G401 (cell line): ENCODE data around the gene SFXN2. TPM values are rescaled to one million over a fixed set of nuclear protein-coding genes. Genes with fewer than 3 reads are reported as not detected.
"Not testable (repeated sequence)": the region's sequence is repeated elsewhere in the genome, so short reads cannot be mapped to it uniquely, and the experiment has no call there.

Source experiments
- DNase-seq: peaks from one replicate; pipeline ENCODE4 v3.0.0-alpha.2; 2015; ENCODE audit warnings: low spot score
- in situ Hi-C: cut with HindIII; loops from 2 replicates; pipeline ENCODE4 v1.10.0; 2016; ENCODE audit warnings: low sequenced_read_pairs, mixed read lengths
- total RNA-seq: library from RNA; depleted of rRNA; stranded (reverse); fragments of >200 nt; shearing (Covaris generic); gene quantifications from 2 replicates; pipeline ENCODE4 v1.2.3, GENCODE V29; 2014

Gene SFXN2
- total RNA-seq, 1 experiment from 2014 or later: 25.7 TPM

DNA sequence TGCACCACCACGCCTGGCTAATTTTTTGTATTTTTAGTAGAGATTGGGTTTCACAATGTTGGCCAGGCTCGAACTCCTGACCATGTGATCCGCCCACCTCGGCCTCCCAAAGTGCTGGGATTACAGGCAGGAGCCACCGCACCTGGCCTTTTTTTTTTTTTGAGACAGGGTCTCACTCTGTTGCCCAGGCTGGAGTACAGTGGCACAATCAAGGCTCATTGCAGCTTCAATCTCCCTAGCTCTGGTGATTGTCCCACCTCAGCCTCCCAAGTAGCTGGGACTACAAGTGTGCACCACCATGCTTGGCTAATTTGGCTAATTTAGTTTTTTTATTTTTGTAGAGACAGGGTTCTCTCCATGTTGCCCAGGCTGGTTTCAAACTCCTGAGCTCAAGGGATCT lies 27.9 kb downstream of the SFXN2 start:
- in situ Hi-C loops: loop anchor here (5.0 kb wide), 1 partner anchor 90 kb away; no protein-coding TSS in a partner anchor
- not testable (repeated sequence) for DNase-seq

DNA sequence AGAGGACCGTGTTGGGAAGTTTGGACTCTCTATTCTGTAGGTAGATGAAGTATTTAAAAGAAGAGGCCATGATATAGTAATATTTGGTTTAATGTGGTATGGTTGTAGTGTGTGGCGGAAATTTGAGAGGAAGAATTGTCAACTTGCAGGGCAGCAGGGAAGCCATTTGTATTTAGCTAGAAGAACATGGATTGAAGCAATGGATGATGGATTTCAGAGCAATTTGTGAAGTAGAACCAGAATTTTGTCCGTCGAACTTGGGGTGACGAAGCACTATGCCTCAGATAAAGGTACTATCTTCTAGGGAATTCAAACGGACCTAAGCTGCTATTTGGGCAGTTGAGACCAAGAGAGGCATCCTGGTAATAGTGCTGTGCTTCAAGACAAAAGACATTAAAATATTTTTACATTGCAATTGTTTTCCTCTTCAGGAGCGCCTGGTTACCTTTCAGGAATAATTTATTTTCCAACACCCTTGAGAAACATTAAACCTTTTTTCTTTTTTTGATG lies 28.7 kb downstream of the SFXN2 start:
- in situ Hi-C loops: loop anchor here (5.0 kb wide), 1 partner anchor 89 kb away; no protein-coding TSS in a partner anchor
- DNase-seq: no peak

DNA sequence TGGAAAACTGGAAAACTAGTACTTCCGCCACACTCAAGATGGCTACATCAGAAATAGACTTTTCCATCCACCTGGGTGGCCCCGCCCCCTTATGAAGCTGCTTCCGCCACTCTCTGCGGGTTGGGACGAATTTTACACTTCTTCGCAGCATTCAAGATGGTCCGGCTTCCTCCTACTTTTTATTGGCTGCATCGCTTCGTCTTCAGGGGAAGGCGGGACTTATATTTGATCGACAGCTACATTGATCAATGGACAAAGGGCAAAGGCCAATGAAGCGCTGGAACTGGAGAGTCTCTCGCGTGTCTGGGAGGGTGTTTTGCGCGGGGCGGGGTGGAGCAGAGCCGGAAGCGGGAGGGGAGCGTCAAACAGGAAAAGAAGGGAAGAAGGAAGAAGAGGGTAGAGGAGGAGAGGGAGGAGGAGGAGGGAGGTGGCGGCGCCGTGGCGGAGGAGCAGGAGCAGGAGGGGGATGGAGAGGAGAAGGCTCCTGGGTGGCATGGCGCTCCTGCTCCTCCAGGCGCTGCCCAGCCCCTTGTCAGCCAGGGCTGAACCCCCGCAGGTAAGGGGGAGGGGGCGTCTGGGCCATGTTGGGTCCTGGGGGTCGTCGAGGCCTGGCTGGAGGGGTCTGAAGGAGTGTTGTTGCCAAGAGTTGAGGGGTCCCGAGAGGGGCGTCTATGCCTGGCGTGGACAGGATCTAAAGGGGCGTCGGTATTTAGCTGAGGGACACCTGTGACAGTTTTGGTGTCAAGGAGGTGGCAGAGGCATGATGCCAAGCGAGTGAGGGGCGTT lies 29.3 kb downstream of the SFXN2 start, which contains the start of gene WBP1L:
WBP1L (plus strand) TSS at position 361 of the 786 bp plus-strand sequence; CDS start at position 467, 106 bp downstream.
- in situ Hi-C loops: loop anchor here (5.0 kb wide), 1 partner anchor 89 kb away; no protein-coding TSS in a partner anchor
- peak; percentile 100 for DNase-seq

- in situ Hi-C loops: loop anchor here (5.0 kb wide), 1 partner anchor 88 kb away; no protein-coding TSS in a partner anchor
- DNase-seq: peak; percentile 31
Observed at GRCh38 chr10:102744374-102745051, 30.1 kb downstream of the SFXN2 start.

DNA sequence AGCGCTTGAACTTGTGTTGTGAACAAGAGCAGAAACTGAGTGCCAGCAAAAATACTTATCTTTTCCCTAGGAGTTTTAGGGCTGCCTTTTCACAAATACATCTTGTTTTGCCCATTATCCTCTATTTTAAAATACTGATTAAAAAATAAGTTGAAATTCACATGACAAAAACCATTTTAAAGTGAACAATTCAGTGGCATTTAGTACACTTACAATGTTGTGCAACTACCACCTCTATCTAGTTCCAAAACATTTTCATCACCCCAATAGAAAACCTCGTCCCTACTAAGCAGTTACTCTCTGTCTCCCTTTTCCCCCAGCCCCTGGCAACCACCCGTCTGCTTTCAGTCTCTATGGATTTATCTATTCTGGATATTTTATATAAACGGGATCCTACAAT lies 30.7 kb downstream of the SFXN2 start:
- DNase-seq: no peak
- in situ Hi-C loops: no loop called here

DNA sequence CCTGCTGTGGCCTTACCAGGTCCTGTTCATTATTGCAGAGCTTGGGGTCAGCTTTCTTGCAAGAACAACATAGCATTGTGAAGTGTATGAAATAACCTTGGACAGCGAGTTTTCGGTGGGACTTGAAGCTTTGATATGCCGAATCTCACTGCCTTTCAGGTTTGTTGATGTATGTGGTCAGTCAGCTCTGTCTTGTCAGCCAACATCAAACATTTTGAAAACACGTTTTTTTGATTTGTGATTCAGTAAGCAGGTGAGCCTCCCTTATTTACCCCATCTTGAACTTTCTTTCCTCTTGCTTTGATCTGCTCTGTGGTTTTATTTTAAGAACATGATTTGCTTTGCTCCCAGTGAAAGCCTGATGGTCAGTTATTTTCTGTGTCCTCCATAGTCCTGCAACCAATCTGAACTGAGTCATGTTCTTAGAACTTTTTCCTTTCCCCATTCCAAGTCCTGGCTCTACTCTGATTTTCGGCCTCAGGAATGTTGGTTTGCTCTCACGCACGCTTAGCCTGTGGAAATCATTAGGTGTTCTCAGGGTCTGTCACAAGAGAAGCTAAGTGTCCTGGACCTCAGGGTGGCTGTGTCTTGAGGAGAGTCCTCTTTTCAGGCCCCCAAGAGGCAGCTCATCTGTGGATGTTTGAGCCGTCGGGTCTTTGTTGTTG lies 38.0 kb downstream of the SFXN2 start:
- in situ Hi-C loops: no loop called here
- DNase-seq: no peak

DNA sequence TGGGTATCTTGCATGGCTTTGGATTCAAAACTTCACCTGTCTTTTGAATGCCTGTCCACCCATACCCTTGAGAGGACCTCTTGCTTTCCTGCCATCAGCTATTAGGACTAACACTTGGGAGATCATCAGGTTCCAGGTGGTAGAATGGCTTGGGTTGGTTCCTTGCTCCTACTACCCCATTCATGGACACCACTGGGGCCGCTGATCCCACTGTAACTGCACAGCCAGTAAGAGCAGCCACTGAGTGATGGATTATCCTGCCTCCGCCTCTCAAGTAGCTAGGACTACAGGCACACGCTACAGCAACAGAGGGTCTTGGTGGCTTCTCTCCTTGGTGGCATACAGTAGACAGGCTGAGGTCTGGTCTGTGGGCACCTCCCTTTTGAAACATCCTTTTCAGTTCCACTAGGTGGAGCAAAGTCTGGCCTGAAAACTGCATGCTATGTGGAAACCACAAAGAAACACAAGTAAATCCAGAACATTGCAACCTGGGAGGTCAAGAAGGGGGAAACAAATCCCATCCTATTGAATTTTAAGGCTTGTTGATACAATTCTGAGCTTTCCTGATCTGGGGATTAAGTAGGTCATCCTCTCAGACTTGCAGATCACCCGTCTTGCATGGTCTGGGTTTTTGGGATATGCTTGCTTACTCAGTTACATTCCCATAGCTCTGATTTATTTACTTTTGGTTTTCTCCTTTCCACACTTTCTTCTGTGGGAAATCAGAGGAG lies 38.7 kb downstream of the SFXN2 start:
- peak; percentile 49 for DNase-seq
- in situ Hi-C loops: no loop called here

DNA sequence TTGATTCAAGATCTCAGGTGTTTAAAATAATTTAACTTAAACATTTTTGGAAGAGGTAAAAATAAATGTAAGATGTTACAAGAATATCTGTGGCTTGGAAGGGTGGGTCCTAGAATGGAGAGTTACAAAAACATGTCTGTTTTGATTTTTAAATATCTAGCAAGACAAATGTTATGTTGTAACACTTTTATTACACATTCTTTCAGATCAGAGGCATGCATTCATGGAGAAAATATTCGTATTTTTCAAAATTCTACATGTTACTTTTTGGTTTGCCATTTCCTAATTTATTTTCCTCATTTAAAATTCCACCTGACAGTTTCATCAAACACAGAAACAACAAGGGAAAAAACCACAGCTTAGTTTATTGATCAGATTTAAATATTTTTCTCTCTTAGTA lies 39.3 kb downstream of the SFXN2 start:
- DNase-seq: no peak
- in situ Hi-C loops: no loop called here

GRCh38 chr10:102757323-102757722 lies 42.9 kb downstream of the SFXN2 start:
- DNase-seq: no peak
- in situ Hi-C loops: no loop called here

DNA sequence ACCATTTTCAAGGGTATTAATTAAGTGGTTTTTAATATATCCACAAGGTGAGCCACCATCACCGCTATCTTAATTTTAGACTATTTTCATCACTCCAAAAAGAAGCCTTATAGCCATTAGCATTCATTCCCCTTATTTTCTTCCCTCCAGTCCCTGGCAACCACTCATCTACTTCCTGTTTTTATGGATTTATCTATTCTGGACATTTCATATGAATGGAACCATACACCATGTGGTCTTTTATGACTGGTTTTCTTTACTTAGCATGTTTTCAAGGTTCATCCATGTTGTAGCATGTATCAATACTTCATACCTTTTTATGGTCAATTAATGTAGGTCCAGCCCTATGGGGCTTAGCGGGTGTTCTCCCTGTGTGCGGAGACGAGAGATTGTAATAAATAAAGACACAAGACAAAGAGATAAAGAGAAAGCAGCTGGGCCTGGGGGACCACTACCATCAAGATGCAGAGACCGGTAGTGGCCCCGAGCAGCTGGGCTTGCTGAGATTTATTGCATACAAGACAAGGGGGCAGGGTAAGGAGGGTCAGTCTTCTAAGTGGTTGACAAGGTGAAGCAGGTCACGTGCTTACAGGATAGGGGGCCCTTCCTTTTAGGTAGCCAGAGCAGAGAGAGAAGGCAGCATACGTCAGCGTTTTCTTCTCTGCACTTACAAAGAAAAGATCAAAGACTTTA lies 44.0 kb downstream of the SFXN2 start:
- in situ Hi-C loops: no loop called here
- no peak for DNase-seq

- in situ Hi-C loops, DNase-seq: not testable (repeated sequence)
Observed at GRCh38 chr10:102758933-102759262, 44.5 kb downstream of the SFXN2 start.

GRCh38 chr10:102759497-102760210 lies 45.2 kb downstream of the SFXN2 start:
- in situ Hi-C loops: no loop called here
- DNase-seq: no peak

- DNase-seq: no peak
- in situ Hi-C loops: no loop called here
Observed at GRCh38 chr10:102761981-102762380, 47.5 kb downstream of the SFXN2 start.

- in situ Hi-C loops: no loop called here
- no peak for DNase-seq
Observed at GRCh38 chr10:102762401-102763015, 48.1 kb downstream of the SFXN2 start.

DNA sequence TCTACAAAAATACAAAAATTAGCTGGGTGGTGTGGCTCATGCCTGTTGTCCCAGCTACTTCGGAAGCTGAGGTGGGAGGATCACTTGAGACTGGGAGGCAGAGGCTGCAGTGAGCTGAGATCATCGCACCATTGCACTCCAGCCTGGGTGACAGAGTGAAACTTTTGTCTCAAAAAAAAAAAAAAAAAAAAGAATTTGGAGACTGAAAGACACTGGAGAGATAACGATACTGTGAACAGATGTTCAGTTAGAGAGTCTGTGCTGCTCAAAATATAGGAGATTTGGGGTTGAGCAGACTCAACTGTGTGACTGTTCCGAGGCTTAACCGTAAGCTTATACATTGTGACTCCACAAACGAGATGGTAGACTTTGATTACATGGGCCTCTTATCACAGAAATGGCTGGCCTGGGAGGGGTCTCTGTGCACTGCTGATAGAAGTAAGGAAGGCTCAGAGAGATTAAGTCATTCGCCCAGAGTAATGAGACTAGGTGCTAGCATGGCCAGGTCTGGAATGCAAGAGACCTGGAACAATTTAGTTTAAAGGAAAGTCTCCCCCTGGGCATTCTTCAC lies 48.7 kb downstream of the SFXN2 start:
- no peak for DNase-seq
- in situ Hi-C loops: no loop called here

- in situ Hi-C loops: no loop called here
- DNase-seq: no peak
Observed at GRCh38 chr10:102764470-102765161, 50.2 kb downstream of the SFXN2 start.

DNA sequence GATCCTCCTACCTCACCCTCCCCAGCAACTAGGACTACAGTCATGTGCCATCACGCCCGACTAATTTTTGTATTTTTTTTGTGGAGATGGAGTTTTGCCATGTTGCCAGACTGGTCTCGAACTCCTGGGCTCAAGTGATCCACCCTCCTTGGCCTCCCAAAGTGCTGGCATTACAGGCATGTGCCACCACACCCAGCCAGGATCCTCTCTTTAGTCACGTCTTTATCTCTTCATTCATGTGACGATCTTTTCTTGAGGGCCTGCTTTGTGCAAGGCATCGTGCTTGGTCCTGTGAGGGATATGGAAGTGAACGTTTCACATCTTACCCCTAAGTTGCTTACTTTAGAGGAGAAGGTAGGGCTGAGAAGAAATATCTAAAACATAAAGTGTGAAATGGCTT lies 50.9 kb downstream of the SFXN2 start:
- in situ Hi-C loops: no loop called here
- no peak for DNase-seq
